Middle frontal gyrus (tissue), 1 donor: ENCODE data around the gene ZBTB42.
"Not testable (repeated sequence)": the region's sequence is repeated elsewhere in the genome, so short reads cannot be mapped to it uniquely, and the experiment has no call there.

Experiments used
- DNase-seq: peaks from one replicate; pipeline ENCODE4 v3.0.0-alpha.2; 2015; ENCODE audit warnings: low spot score; ENCODE audit errors: extremely low spot score

Gene ZBTB42

DNA sequence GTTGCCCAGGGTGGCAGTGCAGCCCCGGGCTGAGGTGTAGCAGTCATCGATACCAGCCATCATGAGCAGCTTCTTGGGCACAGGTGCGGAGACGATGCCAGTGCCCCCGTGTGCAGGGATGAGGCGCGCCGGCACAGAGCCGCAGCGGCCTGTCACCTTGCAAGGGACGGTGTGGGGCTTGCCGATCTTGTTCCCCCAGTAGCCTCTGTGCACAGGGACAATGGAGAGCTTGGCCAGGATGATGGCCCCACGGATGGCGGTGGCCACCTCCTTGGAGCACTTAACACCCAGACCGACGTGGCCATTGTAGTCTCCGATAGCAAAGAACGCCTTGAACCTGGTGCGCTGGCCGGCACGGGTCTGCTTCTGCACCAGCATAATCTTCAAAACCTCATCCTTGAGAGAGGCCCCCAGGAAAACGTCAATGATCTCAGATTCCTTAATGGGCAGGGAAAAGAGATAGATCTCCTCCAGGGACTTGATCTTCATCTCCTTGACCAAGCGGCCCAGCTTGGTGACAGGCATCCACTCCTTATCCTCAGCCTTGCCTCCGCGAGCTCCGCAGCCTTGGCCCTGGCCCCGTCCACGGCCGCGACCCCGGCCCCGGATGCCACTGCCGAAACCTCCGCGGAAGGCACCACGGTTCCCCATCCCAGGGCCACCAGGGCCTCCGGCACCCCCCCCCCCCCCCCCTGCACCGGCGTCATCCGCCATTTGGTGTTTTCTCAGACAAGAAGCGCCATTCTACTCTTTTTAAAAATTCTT lies 35.5 kb downstream of the ZBTB42 start:
- not testable (repeated sequence) for DNase-seq

DNA sequence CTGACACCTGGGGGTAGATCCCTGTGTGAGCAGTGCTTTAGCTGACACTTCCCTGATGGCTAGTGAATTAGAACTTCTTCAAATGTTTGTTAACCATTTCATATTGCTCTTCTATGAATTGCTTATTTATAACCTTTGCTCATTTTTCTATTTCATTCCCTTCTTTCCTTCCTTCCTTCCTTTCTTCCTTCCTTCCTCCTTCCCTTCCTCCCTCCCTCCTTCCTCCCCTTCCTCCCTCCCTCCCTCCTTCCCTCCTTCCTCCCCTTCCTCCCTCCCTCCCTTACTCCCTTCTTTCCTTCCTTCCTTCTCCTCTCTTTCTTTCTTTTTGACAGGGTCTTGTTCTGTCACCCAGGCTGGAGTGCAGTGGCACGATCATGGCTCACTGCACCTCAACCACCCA lies 40.8 kb downstream of the ZBTB42 start:
- DNase-seq, result no peak

DNA sequence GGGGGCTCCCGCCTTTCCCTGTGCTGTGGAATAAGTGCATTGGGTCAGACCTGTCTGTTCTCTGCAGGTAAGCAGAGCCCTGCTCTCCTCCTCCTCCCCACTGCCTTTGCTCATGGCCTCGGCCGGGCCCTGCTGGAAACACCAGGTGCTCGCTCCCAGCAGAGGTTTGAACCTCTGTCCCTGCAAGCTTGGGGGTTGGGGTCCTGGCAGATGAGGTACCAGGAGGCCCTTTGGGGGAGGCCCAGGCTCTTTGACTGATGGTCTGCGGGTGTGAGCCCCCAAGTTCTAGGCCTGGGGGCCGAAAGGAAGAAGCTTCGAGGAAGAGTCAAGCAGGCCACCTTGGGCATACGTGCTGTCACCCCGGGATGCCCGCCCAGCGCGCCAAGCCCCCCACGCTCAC lies 42.1 kb downstream of the ZBTB42 start:
- no peak for DNase-seq

DNA sequence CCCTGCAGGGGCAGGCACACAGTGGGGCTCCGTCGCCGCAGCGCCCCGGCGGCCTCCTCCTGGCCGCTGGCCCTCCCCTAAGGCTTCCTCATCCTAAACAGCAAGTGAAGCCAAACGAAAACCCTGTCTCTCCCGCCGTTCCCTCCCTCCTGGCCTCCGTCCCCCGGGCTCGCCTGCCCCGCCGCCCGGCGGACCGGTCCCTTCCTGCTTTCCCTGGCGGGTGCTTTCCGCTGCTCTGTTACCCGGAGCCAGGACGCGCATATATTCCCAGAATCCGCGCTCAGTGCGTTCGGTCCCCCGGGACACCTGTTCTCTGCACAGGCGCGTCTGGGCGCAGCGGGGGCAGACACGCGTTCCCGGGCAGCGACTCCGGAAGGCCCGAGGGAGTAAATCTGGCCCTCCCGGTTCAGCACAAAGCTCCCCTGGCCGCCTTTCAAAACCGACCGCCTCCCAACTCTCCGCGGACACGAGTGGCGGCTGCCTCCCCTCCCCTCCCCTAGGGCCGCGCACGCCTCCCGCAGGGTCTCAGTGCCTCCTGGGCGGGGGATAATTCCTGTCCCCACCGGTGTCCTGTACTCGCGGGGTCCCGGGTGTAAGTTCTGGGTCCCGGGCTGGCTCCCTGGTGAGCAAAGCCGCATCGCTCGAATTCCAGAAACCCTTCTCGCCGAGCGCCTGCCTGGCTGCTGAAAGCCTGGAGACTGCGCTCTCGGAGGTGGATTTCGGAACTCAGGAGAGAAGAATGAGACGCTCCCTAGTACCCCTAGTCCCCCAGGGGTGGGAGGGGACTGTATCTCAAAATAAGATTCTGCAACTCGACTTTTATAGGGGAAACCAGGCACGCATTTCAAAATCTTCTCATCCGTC lies 42.8 kb downstream of the ZBTB42 start:
- DNase-seq, result no peak

DNA sequence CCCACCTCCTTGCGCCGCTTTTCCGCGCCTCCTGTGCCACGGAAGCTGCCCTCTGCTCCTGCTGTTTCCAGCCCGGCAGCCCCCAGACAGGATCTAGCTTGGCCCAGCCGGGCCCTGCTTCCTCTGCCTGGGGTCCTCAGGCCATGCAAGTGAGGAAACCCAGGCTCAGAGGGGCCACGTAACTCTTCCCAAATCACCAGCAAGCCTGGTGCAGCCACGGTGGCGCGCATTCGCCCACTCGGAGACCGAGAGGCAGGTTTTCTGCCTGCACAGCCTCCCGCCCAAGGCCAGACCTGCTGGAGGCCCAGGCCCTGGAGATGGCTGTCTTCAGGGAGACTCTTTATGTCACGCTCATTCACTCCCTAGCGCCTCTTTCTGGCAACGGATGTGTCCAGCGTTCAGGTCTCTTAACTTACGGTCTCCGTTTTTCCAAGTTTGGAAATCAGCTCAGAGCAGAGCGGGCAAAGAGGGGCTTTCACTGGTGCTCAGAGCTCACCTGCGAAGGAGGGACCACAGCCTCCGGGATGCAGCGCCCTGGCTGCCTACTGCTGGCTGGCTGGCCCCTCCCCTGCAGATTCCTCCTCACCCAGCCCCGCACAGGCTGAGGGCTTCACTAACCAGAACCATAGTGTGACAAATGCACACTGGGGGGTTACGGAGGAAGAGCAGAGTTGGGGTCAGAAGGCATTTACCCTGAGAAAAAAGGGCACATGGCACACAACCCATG lies 43.6 kb downstream of the ZBTB42 start:
- no peak for DNase-seq

DNA sequence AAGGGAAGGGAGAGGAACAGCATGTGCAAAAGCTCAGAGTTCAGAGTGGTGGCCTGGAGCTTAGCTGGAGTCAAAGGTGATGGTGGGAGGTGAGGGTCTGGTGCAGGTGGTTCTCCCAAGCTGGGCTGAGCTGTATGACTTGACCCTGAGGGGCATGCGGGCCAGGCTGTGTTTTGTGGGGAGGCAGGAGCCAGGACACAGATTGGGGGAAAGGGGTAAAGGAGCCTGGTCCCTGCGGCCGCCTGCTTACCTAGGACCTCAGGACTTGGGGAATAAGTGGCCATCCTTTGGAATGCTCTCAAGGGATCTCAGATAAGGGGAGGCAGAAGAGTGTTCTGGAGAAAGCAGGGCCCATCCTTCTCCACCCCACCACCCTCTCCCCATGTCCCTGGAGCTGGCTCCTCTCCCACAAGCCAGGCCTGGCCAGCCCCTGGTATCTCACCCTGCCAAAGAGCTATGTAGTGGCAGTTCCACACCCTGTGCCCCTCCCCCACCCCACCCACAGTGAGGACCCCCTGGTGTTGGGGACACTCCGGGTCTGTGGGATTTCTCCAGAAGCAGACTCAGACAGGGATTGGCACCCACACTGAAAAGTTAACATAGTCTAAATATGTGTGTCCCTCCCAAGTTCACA lies 44.2 kb downstream of the ZBTB42 start:
- no peak for DNase-seq

DNA sequence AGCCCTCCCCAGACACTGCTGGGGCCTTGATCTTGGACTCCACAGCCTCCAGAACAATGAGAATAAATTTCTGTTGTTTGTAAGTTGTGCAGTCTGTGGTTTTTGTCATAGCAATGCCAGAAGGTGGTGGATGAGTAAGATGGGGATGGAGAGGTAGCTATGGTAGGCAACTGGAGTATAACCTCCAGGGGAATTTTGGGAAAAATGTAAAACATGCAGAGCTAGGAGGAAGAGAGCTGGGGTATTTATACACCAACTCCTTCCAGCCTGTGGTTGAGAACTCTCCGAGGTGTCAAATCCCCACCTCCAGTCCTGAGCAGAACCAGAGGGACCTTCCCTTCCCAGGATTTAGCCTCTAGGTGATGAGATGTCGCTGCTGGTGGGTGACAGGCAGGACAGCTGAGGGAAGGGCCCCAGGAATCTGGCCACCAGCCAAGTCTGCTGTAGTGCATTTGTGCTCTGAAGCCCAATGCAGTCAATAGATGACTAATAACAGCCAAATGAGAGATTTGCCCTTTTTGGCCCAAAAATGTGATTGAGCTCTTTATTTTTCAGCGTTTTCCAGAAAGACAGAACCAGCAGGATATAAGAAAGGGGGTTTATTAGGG lies 45.0 kb downstream of the ZBTB42 start:
- DNase-seq, result no peak

DNA sequence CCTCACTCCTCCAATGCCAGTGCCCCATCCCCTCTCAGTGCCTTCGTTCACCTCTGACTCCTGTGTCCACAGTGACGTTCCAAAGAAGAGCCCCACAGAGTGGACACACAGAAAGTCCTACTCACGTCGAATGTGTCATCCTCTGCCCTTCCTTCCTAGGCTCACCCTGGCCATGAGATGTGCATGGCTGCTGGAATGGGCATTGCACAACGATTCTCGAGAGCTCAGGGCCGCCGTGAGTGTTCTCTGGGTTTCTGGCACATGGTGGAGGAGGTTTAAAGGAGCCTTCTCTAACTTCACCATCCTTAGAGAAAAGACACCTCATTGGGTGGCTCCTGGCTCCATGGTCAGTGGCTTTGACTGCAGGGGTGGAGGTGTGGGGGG lies 51.4 kb downstream of the ZBTB42 start:
- DNase-seq, result no peak
